RWPE2 (cell line): Measurements from ENCODE around the gene PEX1.

Experiments
- ATAC-seq: fragments of 200-7000 bp; cut with Tn5 transposase; 3 replicates; pipeline ENCODE4 v1.9.1; 2021; ENCODE audit warnings: low read depth
- DNase-seq: peaks from one replicate; pipeline ENCODE4 v3.0.0-alpha.2; 2020; ENCODE audit warnings: low spot score
- H3K27ac ChIP-seq: fragments of 450-650 bp; 2 replicates; pipeline ENCODE4 v1.5.1; 2017; ENCODE audit warnings: mild to moderate bottlenecking; ENCODE audit not compliant: poor library complexity, severe bottlenecking
- H3K27me3 ChIP-seq: fragments of 250-450 bp; sonication (Bioruptor Pico); 2 replicates; pipeline ENCODE4 v1.5.1; 2021; ENCODE audit warnings: mild to moderate bottlenecking, moderate library complexity; ENCODE audit not compliant: insufficient read depth, poor library complexity, severe bottlenecking
- H3K36me3 ChIP-seq: fragments of 250-450 bp; sonication (Bioruptor Pico); 2 replicates; pipeline ENCODE4 v1.5.1; 2020; ENCODE audit warnings: low read depth, mild to moderate bottlenecking, moderate library complexity
- H3K4me1 ChIP-seq: fragments of 250-450 bp; sonication (Bioruptor Pico); 2 replicates; pipeline ENCODE4 v1.5.1; 2021; ENCODE audit warnings: mild to moderate bottlenecking, moderate library complexity; ENCODE audit not compliant: insufficient read depth, poor library complexity, severe bottlenecking
- H3K4me3 ChIP-seq: fragments of 250-450 bp; sonication (Bioruptor Pico); 2 replicates; pipeline ENCODE4 v1.5.1; 2021; ENCODE audit warnings: mild to moderate bottlenecking, moderate library complexity; ENCODE audit not compliant: severe bottlenecking
- H3K9me3 ChIP-seq: fragments of 250-450 bp; sonication (Bioruptor Pico); 2 replicates; pipeline ENCODE4 v1.5.1; 2021; ENCODE audit warnings: mild to moderate bottlenecking, moderate library complexity; ENCODE audit not compliant: severe bottlenecking
- TF ChIP-seq, protein P1 (sequence below): fragments of 450-650 bp; IDR thresholded peaks from one replicate; pipeline ENCODE4 v1.5.1; 2017; ENCODE audit warnings: mild to moderate bottlenecking, moderate library complexity; ENCODE audit not compliant: poor library complexity, severe bottlenecking

The PEX1 gene

GRCh38 chr7:92513167-92513902 lies 15.0 kb downstream of the PEX1 start:
- DNase-seq (no peak), ATAC-seq (no peak)
- TF ChIP-seq, protein P1, sequence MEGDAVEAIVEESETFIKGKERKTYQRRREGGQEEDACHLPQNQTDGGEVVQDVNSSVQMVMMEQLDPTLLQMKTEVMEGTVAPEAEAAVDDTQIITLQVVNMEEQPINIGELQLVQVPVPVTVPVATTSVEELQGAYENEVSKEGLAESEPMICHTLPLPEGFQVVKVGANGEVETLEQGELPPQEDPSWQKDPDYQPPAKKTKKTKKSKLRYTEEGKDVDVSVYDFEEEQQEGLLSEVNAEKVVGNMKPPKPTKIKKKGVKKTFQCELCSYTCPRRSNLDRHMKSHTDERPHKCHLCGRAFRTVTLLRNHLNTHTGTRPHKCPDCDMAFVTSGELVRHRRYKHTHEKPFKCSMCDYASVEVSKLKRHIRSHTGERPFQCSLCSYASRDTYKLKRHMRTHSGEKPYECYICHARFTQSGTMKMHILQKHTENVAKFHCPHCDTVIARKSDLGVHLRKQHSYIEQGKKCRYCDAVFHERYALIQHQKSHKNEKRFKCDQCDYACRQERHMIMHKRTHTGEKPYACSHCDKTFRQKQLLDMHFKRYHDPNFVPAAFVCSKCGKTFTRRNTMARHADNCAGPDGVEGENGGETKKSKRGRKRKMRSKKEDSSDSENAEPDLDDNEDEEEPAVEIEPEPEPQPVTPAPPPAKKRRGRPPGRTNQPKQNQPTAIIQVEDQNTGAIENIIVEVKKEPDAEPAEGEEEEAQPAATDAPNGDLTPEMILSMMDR: no peak
- H3K9me3 ChIP-seq: no peaks in the 10 kb centered on the region
- H3K4me1 ChIP-seq: no peaks in the 10 kb centered on the region
- no peaks in the 10 kb centered on the region for H3K27me3 ChIP-seq
- peaks cover 37% of the 10 kb centered on the region for H3K36me3 ChIP-seq
- H3K27ac ChIP-seq: no peak overlapping the region
- no peak overlapping the region for H3K4me3 ChIP-seq

DNA sequence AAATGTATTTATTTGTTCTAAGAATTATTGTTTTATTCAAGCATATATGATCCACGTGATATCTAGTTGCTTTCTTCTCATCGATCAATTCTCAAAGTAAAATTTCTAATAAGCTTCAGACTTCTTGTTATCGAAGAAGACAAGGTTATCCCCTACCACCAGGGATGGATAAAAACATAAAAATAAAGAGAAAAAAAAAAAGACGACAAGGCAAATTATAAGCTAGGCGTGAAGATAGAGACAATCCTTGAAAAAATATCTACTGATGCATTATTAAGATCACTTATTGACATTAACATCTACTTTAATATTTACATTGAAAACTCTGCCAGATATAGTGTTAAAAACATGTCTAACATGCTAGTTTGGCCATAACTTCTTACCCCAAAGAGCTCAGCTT lies 19.4 kb downstream of the PEX1 start:
- Histone ChIP-seq H3K9me3 (no peaks in the 10 kb centered on the region), H3K36me3 (peaks cover 36% of the 10 kb centered on the region), H3K4me3 (no peak overlapping the region), H3K27ac (no peak overlapping the region), H3K27me3 (no peaks in the 10 kb centered on the region), H3K4me1 (no peaks in the 10 kb centered on the region)
- DNase-seq (no peak), ATAC-seq (no peak)
- TF ChIP-seq, protein P1: no peak

GRCh38 chr7:92506363-92506762 lies 22.0 kb downstream of the PEX1 start:
- ATAC-seq (no peak), DNase-seq (no peak)
- no peak overlapping the region for H3K4me3 ChIP-seq
- peaks cover 46% of the 10 kb centered on the region for H3K36me3 ChIP-seq
- TF ChIP-seq, protein P1: no peak
- no peak overlapping the region for H3K27ac ChIP-seq
- no peaks in the 10 kb centered on the region for H3K9me3 ChIP-seq
- no peaks in the 10 kb centered on the region for H3K27me3 ChIP-seq
- no peaks in the 10 kb centered on the region for H3K4me1 ChIP-seq

DNA sequence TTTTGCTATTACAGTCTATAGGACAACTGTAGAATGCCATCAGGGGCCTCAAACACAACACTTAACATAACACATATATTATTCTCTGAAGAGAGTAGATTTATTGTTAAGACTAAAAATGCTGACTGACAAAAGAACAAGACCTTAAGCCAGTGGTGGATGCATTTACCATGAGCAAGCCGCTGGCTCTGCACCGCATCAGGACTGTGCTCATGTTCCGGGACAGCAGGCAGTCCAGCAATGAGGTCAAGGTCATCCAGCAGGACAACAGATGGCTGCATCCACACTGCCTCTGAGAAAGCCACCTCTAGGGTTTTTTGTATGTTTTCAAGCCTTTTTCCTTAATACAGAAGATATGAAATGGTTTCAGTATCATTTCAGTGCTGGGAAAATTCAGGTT lies 23.8 kb downstream of the PEX1 start:
- no peak for DNase-seq
- Histone ChIP-seq H3K27me3 (no peaks in the 10 kb centered on the region), H3K4me1 (no peaks in the 10 kb centered on the region), H3K36me3 (peaks cover 58% of the 10 kb centered on the region), H3K9me3 (no peaks in the 10 kb centered on the region), H3K4me3 (no peak overlapping the region), H3K27ac (no peak overlapping the region)
- ATAC-seq: no peak
- TF ChIP-seq, protein P1: no peak

- DNase-seq (no peak), ATAC-seq (no peak)
- Histone ChIP-seq H3K36me3 (peaks cover 60% of the 10 kb centered on the region), H3K9me3 (peaks cover 3% of the 10 kb centered on the region), H3K27me3 (no peaks in the 10 kb centered on the region), H3K4me1 (no peaks in the 10 kb centered on the region), H3K4me3 (no peak overlapping the region), H3K27ac (no peak overlapping the region)
- TF ChIP-seq, protein P1: no peak
Observed at GRCh38 chr7:92503767-92504166, 24.6 kb downstream of the PEX1 start.
